GM19328 (cell line): ENCODE measurements around the gene MB.
"Not testable (repeated sequence)": the region's sequence is repeated elsewhere in the genome, so short reads cannot be mapped to it uniquely, and the experiment has no call there.

Source experiments
- ATAC-seq: cut with Tn5 transposase; IDR thresholded peaks from one replicate; pipeline ENCODE4 v1.9.1; 2021; ENCODE audit warnings: mild to moderate bottlenecking, moderate library complexity; ENCODE audit not compliant: unreplicated experiment

MB gene

DNA sequence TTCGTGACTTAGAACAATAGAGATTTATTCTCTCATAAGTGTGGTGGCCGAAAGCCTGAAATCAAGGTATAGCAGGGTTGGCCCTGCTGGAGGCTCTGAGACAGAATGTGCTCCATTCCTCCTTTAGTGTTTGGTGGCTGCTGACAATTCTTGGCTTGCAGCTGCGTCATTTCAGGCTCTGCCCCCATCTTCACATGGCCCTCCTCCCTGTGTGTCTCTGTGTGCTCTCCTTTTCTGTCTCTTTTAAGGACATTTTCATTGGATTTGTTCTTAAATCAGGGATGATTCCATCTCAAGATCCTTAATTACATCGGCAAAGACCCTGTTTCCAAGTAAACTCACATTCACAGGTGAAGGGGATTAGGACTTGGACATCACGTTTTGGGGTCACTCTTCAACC, 20.9 kb upstream of the MB start:
- no peak for ATAC-seq

DNA sequence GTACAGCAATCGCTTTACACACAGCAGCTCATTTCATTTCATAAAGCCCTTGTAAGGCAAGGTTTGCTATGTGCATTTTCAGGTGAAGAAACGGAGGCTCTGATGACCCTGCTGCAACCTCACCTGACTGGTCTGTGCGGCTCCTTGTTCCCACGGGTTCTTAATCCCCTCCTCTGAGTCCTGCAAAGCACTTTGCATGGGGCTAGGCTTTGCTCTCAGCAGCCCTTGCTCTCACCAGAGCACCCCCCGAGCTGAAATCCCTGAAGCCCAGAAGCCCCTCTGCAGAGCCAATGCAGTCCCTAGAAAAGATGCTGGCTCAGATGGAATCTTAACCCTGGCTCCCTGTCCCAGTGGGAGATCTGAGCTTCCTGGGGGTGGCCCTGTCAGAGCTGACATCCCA, 20.1 kb upstream of the MB start:
- no peak for ATAC-seq

DNA sequence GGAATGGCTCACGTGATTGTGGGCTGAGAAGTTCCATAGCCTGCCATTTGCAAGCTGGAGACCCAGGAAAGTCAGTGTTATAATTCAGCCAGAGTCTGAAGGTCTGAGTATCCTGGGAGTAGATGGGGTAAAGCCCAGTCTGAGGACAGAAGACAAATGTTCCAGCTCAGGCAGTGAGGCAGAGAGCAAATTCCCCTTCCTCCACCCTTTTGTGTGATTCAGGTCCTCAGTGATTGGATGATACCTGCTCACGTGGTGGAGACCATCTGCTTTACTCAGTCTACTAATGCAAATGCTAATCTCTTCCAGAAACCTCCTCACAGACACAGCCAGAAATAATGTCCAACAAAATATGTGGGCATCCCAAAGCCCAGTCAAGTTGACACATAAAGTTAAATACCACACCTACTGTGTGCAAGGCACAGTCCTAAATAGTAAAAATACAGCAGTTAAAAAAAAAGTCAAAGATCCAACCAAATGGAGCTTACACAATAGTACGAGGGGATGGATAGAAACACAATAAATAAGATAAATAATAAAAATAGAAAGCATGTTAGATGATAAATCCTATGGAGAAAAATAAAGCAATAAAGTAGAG, 17.9 kb upstream of the MB start:
- no peak for ATAC-seq

- no peak for ATAC-seq
These were observed 16.9 kb upstream of the MB start for GRCh38 chr22:35634015-35634414.

DNA sequence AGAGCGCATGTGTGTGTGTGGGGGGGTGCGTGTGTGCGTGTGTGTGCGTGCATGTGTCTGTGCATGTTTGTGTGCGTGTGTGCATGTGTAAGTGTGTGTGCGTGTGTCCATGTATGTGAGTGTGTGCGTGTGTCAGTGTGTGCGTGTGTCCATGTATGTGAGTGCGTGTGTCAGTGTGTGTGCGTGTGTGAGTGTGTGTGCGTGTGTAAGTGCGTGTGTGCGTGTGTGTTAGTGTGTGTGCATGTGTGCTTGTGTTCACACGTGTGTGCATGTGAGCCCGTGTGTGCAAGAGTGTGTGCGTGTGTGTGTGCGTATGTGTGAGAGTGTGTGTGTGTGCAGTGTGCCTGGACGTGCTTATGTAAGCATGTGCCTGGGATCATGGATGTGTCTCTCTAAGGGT, 16.4 kb upstream of the MB start:
- ATAC-seq = no peak

DNA sequence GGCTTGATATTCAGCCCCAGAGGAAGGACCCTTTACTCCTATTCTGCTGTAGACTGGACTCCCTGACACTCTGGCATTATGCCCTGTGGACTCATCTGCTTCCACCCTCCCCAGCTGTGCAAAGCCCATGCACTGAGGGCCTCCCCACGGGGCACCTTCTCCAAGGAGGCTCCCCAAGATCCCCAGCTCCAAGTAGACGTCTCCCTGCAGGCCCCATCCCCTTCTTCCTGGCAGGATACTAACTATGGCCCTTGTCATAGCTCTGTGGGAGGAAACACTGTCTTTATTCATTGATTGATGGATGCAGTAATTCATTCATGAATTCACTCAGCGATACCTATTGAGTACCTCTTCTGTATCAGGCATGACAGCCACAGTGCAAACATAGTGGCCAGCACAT, 15.8 kb upstream of the MB start:
- no peak for ATAC-seq

- ATAC-seq = no peak
These were observed 14.5 kb upstream of the MB start for GRCh38 chr22:35631597-35631996.

GRCh38 chr22:35630891-35631290, 13.8 kb upstream of the MB start:
- ATAC-seq = no peak

DNA sequence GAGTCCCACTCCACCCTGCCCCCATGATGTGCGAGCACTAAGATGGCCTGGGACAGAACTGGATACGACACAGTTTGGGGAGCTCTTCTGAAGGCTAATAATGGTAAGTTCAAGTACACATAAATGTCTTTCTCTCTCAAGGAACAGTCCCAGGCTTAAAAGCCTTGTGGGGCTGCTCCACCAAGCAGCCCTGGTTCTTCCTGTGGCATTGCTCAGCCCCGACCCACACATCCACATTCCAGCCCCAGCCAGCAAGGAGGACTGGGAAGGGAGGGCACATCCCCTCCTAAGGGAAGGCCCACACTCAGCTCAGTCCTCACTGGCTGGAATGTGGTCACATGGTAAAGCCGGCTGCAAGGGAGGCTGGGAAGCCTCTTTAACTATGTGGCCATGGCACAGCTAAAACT, 13.3 kb upstream of the MB start:
- no peak for ATAC-seq

DNA sequence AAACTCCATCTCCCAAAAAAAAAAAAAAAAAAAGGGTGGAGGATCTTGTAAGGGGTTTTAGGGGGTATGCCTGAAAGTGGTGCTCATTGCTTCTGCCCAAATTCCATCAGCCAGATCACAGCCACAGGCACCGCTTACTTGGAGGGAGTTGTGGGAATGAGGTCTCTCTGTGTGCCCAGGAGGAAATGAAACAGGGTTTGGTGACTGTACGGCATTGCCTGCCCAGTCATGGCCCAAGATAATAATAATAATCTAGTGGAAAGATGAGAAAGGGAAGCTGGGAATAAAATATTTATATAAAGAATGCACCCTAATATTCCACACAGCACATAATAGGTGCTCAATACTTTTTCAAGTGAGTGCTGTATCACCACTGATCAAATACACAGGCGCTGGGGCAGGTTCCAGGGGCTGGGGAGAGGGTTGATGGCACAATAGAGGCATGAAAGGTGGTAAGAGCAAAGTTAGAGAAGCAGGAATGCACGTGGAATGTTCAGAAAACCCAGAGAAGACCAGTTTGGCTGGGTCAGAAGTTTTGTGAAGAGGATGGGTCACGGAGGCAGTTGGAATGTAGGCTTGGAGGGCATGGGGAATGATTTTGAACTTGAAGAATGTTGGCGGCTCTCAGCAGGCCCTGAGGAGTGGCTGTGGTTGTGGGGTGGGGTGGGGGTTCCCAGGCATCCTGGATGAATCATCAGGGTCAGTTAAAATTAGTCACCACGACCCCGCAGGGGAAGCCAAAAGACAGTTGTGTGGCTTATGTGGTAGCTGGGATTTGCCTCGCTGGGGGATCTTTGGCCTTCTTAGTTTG, 12.5 kb upstream of the MB start:
- no peak for ATAC-seq

GRCh38 chr22:35628732-35629131, 11.6 kb upstream of the MB start:
- no peak for ATAC-seq

DNA sequence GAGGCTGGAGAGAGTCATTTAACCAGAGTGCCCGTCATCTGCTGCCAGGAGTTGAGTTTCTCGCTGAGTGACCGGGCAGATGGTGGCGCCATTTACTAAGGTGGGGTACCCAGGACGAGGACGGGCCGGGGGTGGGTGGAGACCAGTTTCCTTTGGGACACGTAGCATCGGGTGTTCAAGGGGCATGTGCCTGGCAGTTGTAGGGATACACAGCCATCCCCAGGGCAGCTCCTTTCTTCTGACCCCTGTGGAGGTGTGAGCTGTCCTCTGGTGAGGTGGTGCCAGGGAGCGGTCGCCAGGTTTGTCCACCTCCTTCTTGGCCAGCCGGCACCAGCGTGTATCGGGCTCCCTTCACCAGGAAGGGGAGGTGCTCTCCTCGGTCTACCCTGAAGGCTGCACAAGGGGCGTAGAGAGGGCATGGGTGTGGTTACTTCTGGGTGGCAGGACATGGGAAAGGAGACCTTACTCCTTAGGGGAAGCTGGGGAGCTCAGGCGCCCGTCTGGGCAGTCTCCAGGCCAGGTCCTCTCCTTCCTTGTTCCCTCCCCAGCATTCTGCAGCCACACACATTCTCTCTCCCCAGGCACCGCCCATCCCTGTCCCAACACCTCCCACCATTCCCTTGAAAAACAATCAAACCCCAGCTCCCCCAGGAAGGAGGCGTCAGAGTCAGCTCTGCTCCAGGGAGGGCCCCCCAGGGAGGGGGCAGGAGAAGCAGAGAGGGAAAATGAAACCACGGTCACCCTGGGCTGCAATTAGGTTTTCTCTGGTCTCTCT, 10.3 kb upstream of the MB start:
- ATAC-seq = no peak

DNA sequence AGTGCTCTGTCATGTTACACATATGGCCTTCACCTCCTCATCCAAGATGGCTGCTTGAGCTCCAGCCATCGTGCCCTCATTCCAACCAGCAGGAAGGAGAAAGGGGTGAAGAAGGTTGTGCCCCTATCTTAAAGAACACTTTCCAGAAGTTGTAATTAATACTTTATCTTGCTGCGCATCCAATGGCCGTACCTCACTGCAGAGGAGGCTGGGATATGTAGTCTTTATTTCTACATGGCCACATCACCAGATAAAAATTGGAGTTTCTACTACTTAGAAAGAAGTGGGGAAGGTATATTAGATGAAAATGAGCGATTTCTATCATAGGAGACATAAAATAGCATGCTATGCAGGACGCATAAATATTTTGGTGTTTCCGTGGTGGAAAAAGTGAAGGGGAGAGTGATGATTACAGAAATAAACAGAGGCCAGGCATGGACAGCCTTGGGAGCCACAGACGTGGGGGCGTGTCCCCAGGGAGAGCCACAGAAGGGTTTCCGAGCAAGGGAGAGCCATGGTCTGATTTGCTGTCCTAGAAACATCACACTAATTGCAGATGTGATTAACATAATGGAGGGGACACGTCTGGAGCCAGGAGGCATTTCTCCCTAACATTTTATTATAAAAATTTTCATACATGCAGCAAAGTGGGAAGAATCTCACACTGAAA, 8.8 kb upstream of the MB start:
- ATAC-seq = no peak

- ATAC-seq = no peak
These were observed 7.4 kb upstream of the MB start for GRCh38 chr22:35624547-35624946.

GRCh38 chr22:35623885-35624284, 6.8 kb upstream of the MB start:
- not testable (repeated sequence) for ATAC-seq

DNA sequence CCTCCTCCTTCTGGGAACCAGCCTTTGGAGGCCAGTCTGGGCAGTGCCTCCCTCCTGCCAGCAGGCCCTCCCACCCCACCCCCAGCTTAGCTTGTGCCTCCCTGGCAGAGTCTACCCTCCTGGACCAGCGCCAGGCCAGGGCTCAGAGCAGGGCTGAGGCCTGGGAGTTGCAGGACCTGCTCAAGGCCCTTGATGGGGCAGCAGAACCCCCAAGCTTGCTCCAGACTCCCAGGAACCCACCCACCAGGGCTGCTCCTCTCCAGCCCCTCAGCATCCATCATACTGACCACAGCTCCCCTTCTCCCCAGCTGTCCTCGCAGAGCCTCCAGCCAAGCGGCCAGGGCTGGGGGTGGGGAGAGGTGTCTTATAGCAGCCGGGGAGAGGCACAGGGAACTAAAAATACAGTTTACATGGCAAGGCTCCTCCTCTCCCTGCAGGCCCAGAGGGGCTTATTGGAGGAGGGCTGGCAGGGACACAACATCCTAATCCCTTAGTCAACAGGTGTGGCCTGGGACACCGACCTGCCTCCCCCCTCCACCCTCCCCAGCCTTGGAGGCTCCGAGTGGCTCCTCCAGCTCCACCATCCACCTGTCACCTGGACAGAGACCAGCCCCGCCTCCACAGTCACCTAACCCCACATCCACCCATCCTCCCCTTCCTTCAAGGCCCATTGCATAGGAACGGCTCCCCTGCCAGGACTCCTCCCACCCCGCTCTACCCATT, 5.2 kb upstream of the MB start:
- ATAC-seq = no peak

DNA sequence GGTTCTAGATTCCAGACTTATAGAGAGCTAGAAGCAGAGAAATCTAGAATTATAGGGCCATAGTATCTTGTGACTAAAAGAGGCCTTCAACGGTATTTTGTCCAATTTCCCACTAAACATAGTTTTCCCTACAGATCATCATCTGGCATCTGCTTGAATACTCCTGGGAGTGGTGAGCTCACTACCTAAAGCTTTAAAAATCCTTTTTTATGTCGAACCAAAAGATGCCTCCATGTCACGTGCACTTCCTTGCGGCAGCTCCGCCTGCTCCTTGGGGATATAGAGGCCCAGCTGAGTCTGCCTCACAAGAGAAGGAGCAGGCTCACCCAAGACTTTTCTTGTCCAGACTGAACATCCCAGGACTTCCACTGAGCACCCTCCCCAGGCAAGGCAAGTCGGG, 4.3 kb upstream of the MB start:
- ATAC-seq = no peak

GRCh38 chr22:35620624-35621251, 3.6 kb upstream of the MB start:
- ATAC-seq = no peak

DNA sequence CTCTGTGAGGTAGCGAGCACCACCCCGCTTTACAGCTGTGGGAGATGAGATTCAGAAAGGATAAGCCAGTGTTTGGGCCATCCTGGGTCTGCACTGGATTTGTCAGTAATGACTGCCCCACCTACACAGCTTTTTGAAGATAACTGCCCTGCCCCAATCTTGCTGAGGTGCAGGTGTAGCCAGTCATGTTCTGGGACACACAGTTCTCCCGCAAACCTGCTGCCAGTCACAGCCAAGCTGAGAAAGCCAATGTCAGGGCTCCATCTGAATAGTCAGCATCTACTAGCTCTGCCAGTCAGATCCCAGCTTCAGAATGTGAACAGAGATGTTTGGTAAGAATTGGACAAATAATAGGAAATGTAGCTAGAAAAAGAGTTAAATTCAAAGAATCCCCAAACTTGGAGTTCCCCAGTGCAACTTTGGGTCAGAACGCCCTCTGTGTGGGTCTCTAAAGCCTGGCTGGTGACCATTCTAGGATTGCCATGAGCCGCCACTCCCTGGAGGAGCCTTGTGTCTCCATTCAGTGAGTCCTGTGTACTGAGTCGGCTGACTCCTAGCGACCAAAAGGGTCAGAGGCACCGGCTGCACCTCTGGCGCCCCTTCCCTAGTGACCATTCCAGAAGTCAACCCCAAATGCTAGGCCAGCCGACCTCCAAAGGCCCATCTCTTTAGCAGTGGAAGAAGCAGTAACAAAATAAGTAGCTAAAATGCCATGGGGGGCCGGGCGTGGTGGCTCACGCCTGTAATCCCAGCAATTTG, 2.4 kb upstream of the MB start:
- no peak for ATAC-seq
